A673 (cell line): Measurements from ENCODE around the gene UBL7.

Experiments used
- CTCF ChIP-seq: fragments of 300-800, 200-600 bp; sonication (generic); conservative IDR thresholded peaks from 2 replicates; pipeline ENCODE4 v1.5.1; 2017; ENCODE audit warnings: low read depth, mild to moderate bottlenecking, antibody characterized with exemption, low read length, moderate library complexity, mixed read lengths
- EZH2 ChIP-seq: fragments of 200-600 bp; sonication (generic); IDR thresholded peaks from 2 replicates; pipeline ENCODE4 v1.6.1; 2017; ENCODE audit warnings: borderline replicate concordance, low read depth, mild to moderate bottlenecking, mixed read lengths, antibody characterized with exemption, low read length; ENCODE audit not compliant: poor library complexity, severe bottlenecking

- TF ChIP-seq CTCF (no peak), EZH2 (no peak)
These were observed 26.5 kb downstream of the UBL7 start for GRCh38 chr15:74434263-74435136.
